HepG2 (cell line): Measurements from ENCODE around the gene TNFRSF9. TPM values are rescaled to one million over a fixed set of nuclear protein-coding genes. Genes with fewer than 3 reads are reported as not detected.

Source experiments
- ELF3 ChIP-seq: IDR thresholded peaks from 2 replicates; pipeline ENCODE4 v1.6.1; 2016; ENCODE audit warnings: missing genetic modification reagents, missing compliant biosample characterization
- HNF4G ChIP-seq, 2 experiments: sonication (generic) in 1 of 2; formaldehyde crosslinking in 1 of 2; IDR thresholded peaks; 2 replicates each; pipeline versions ENCODE4 v1.4.0 to v1.6.1; 2011 to 2020; ENCODE audit warnings: borderline replicate concordance in 2 of 2, low read depth in 2 of 2, mild to moderate bottlenecking in 2 of 2, low read length in 1 of 2, missing genetic modification reagents in 1 of 2, moderate library complexity in 1 of 2
- HNRNPL ChIP-seq: fragments of 200-400 bp; formaldehyde crosslinking; IDR thresholded peaks from 2 replicates; pipeline ENCODE4 v1.6.1; 2017; ENCODE audit warnings: mild to moderate bottlenecking, low read depth, low read length
- MZF1 ChIP-seq: sonication (generic); formaldehyde crosslinking; IDR thresholded peaks from 2 replicates; pipeline ENCODE4 v1.8.1; 2023; ENCODE audit warnings: mild to moderate bottlenecking, missing genetic modification reagents, borderline replicate concordance
- NFE2L2 ChIP-seq: fragments of 150-350 bp; IDR thresholded peaks from 2 replicates; pipeline ENCODE4 v1.6.1; 2014; ENCODE audit warnings: low read length
- TCF12 ChIP-seq, 2 experiments: fragments of 450-650 bp in 1 of 2; sonication (generic) in 1 of 2; formaldehyde crosslinking in 1 of 2; IDR thresholded peaks; 2 replicates each; pipeline versions ENCODE4 v1.6.1 to v1.8.0; 2017 to 2022; ENCODE audit warnings: antibody characterized with exemption in 1 of 2, mild to moderate bottlenecking in 1 of 2, missing genetic modification reagents in 1 of 2, moderate library complexity in 1 of 2
- YY1 ChIP-seq: IDR thresholded peaks from 2 replicates; pipeline ENCODE4 v1.6.1; 2011; ENCODE audit warnings: low read length, low read depth, moderate library complexity, mild to moderate bottlenecking; ENCODE audit not compliant: insufficient read depth, insufficient replicate concordance
- ZBTB7B ChIP-seq: sonication (generic); formaldehyde crosslinking; IDR thresholded peaks from 2 replicates; pipeline ENCODE4 v1.4.0; 2020; ENCODE audit warnings: missing genetic modification reagents
- ZNF326 ChIP-seq: sonication (generic); formaldehyde crosslinking; IDR thresholded peaks from 2 replicates; pipeline ENCODE4 v1.4.0; 2020; ENCODE audit warnings: missing genetic modification reagents, borderline replicate concordance
- ZNF382 ChIP-seq: sonication (generic); formaldehyde crosslinking; IDR thresholded peaks from 2 replicates; pipeline ENCODE4 v1.5.0; 2020; ENCODE audit warnings: missing genetic modification reagents, mild to moderate bottlenecking, borderline replicate concordance
- ZNF510 ChIP-seq: sonication (generic); formaldehyde crosslinking; IDR thresholded peaks from 2 replicates; pipeline ENCODE4 v1.4.0; 2020; ENCODE audit warnings: low read depth, mild to moderate bottlenecking, missing genetic modification reagents
- ZNF704 ChIP-seq: sonication (generic); formaldehyde crosslinking; IDR thresholded peaks from 2 replicates; pipeline ENCODE4 v1.8.1; 2023; ENCODE audit warnings: mild to moderate bottlenecking, inconsistent platforms, moderate library complexity, missing genetic modification reagents, borderline replicate concordance
- polyA plus RNA-seq, 8 experiments: library from polyadenylated mRNA; depleted of rRNA in 3 of 8; stranded (reverse) in 7 of 8; unstranded in 1 of 8; fragments of >200 nt; fragmentation: Illumina TruSeq in 4 of 8; extraction: Trizol in 4 of 8; gene quantifications; 2 replicates each; pipeline versions ENCODE4 v1.2.1 to v1.2.3, GENCODE V29; 2011 to 2016; ENCODE audit warnings: low read depth in 4 of 8, missing spikeins in 1 of 8, mixed read lengths in 1 of 8; ENCODE audit not compliant: insufficient read depth in 1 of 8
- total RNA-seq, 5 experiments: library from RNA; depleted of rRNA; stranded (reverse); fragments of >200 nt; fragmentation: Illumina TruSeq; extraction: Trizol; gene quantifications; 2 replicates each; pipeline ENCODE4 v1.2.3, GENCODE V29; 2016; ENCODE audit warnings: low read depth in 1 of 5
- TF ChIP-seq, protein P1 (sequence below): sonication (generic); formaldehyde crosslinking; IDR thresholded peaks from 2 replicates; pipeline ENCODE4 v1.4.0; 2020; ENCODE audit warnings: mild to moderate bottlenecking, missing genetic modification reagents
- TF ChIP-seq, protein P2 (sequence below): sonication (generic); formaldehyde crosslinking; IDR thresholded peaks from 2 replicates; pipeline ENCODE4 v1.4.0; 2020; ENCODE audit warnings: low read depth, missing genetic modification reagents

Gene TNFRSF9
- total and polyA plus RNA-seq, 2 of the 13 experiments (the other 11 are each of a cell fraction or from before 2014, with no cell fraction given) = 0.07 TPM; not detected in 1

DNA sequence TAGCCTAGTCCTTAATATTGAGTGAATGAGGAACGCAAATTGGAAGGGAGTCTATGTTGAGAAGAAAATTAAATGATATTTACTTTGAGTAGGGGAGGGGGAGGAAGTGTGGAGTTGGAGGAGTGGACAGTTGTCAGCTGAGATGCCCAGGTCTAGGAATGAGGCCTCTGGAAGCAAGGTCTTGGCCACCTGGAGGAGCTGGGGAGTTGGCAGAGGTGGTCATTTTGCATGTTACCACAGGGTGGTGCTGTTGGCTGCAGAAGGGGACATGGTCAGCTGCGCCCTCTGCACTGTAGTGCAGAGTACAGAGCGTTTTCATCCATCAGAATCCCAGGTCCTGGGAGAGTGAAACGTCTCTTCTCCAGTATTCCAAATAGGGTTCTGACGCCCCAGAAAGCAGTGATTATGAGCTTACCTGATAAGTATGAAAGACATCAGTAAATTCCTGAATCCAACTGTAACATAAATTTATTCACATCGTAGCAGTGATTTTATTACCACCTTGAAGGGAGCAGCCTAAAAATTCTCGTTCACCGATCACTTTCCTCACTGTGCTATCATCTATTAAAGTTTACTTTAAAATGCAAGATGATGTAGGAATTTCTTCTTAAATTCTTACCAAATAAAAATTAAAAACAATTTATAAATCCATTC is 34.7 kb upstream of the TNFRSF9 start (continued):
- no peak for TF ChIP-seq ZNF382 (CRISPR knock-in tag)
- no peak for TF ChIP-seq ZNF326 (CRISPR knock-in tag)
- peak; percentile 94 for TF ChIP-seq HNF4G (IDR thresholded peaks at IDR 0.05; ENCODE audit: borderline replicate concordance, low read depth, low read length)
- peak; percentile 80; the same call in 1 of the 2 replicates for TF ChIP-seq HNF4G (CRISPR knock-in tag; IDR thresholded peaks at IDR 0.05; ENCODE audit: borderline replicate concordance, low read depth)
- TF ChIP-seq NFE2L2 = no peak
- no peak for TF ChIP-seq HNRNPL
- TF ChIP-seq ELF3 (CRISPR knock-in tag) = peak; percentile 49
- TF ChIP-seq, protein P1, sequence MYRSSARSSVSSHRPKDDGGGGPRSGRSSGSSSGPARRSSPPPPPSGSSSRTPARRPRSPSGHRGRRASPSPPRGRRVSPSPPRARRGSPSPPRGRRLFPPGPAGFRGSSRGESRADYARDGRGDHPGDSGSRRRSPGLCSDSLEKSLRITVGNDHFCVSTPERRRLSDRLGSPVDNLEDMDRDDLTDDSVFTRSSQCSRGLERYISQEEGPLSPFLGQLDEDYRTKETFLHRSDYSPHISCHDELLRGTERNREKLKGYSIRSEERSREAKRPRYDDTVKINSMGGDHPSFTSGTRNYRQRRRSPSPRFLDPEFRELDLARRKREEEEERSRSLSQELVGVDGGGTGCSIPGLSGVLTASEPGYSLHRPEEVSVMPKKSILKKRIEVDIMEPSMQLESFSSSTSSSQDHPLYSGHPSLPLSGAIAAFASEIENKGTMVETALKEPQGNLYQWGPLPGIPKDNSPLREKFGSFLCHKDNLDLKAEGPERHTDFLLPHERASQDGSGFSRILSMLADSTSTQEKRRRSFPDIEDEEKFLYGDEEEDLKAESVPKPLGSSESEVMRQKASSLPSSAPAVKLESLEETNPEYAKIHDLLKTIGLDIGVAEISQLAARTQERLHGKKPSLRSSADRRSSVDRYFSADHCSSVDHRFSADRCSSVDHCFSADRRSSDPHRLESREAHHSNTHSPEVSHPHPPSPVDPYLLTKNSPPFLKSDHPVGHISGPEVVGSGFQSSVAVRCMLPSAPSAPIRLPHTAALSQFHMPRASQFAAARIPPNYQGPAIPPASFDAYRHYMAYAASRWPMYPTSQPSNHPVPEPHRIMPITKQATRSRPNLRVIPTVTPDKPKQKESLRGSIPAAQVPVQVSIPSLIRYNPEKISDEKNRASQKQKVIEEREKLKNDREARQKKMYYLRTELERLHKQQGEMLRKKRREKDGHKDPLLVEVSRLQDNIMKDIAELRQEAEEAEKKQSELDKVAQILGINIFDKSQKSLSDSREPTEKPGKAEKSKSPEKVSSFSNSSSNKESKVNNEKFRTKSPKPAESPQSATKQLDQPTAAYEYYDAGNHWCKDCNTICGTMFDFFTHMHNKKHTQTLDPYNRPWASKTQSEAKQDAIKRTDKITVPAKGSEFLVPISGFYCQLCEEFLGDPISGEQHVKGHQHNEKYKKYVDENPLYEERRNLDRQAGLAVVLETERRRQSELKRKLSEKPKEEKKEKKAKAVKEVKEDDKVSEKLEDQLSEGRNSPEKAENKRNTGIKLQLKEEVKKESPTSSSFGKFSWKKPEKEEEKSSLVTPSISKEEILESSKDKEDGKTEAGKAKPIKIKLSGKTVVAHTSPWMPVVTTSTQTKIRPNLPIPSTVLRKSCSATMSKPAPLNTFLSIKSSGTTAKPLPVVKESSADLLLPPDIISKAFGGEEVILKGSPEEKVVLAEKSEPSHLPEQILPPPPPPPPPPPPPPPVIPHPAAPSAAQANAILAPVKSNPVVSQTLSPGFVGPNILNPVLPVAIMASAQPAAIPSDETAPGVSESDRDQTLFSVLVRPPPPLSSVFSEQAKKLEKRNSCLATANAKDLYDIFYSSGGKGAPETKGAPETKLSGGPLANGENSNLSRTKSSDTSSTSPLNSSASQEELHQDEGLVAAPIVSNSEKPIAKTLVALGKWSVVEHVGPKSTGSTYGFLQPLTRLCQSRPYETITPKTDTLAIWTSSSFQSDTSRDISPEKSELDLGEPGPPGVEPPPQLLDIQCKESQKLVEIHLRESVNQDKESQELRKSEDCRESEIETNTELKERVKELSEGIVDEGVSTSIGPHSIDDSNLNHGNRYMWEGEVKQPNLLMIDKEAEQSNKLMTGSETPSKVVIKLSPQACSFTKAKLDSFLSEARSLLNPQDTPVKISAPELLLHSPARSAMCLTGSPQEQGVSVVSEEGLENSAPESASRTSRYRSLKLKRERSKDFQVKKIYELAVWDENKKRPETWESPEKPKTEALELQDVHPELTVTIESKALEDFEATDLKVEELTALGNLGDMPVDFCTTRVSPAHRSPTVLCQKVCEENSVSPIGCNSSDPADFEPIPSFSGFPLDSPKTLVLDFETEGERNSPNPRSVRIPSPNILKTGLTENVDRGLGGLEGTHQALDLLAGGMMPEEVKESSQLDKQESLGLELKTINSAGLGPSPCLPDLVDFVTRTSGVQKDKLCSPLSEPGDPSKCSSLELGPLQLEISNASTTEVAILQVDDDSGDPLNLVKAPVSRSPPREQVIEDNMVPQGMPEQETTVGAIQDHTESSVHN (CRISPR knock-in tag) = no peak
- TF ChIP-seq ZNF704 = no peak
- TF ChIP-seq MZF1 (CRISPR knock-in tag) = no peak
- TF ChIP-seq ZBTB7B (CRISPR knock-in tag) = 0 out of 2 replicates have a peak, but pooled peaks have one; percentile 33
- TF ChIP-seq TCF12 (IDR thresholded peaks at IDR 0.05) = no peak
- no peak for TF ChIP-seq TCF12 (CRISPR knock-in tag; IDR thresholded peaks at IDR 0.05)
- no peak for TF ChIP-seq ZNF510 (CRISPR knock-in tag)
- no peak for TF ChIP-seq YY1
- TF ChIP-seq, protein P2, sequence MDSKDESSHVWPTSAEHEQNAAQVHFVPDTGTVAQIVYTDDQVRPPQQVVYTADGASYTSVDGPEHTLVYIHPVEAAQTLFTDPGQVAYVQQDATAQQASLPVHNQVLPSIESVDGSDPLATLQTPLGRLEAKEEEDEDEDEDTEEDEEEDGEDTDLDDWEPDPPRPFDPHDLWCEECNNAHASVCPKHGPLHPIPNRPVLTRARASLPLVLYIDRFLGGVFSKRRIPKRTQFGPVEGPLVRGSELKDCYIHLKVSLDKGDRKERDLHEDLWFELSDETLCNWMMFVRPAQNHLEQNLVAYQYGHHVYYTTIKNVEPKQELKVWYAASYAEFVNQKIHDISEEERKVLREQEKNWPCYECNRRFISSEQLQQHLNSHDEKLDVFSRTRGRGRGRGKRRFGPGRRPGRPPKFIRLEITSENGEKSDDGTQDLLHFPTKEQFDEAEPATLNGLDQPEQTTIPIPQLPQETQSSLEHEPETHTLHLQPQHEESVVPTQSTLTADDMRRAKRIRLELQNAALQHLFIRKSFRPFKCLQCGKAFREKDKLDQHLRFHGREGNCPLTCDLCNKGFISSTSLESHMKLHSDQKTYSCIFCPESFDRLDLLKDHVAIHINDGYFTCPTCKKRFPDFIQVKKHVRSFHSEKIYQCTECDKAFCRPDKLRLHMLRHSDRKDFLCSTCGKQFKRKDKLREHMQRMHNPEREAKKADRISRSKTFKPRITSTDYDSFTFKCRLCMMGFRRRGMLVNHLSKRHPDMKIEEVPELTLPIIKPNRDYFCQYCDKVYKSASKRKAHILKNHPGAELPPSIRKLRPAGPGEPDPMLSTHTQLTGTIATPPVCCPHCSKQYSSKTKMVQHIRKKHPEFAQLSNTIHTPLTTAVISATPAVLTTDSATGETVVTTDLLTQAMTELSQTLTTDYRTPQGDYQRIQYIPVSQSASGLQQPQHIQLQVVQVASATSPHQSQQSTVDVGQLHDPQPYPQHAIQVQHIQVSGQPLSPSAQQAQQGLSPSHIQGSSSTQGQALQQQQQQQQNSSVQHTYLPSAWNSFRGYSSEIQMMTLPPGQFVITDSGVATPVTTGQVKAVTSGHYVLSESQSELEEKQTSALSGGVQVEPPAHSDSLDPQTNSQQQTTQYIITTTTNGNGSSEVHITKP = peak; percentile 60; the same call in 1 of the 2 replicates
